Measurements from ENCODE around the gene GDPD5.

DNA sequence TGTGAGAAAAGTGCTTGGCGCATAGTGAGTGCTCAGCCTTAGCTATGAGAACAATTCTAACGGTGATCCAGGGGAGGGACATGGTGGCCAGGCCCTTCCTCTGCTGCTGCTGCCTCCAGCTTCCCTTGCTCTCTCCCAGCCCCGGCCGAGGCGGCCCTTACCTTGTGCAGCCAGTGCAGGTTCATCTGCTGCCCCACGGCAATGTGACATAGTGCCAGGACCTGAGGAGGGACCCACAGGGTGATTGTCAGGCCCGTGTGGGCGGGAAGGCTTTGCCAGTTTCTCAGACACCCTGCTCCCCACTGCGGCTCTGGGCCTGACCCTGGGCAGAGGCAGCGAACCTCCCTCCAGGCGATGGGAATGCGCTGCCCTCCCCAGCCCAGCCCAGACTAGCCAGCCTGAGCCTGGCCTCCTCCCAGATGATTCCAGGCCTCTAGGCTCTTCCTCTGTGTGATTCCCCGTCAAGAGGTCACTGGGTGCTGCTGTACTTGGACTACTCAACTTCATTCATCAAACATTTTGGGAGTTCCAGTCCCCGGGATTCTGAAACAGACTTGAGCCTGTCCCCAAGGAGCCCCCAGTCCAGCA lies 69.1 kb downstream of the GDPD5 start:
- TF ChIP-seq CTCF (IDR thresholded peaks at IDR 0.05): no peak
- no peak for TF ChIP-seq POLR2AphosphoS5 (IDR thresholded peaks at IDR 0.05)
- no peak for TF ChIP-seq POLR2A (IDR thresholded peaks at IDR 0.05)
- no peak for TF ChIP-seq EP300 (IDR thresholded peaks at IDR 0.05)
